H1 (cell line): Measurements from ENCODE around the gene ETV5. TPM values are rescaled to one million over a fixed set of nuclear protein-coding genes. Genes with fewer than 3 reads are reported as not detected.

Experiments
- CTCF ChIA-PET: fragments of 300-600 bp; sonication (Branson Sonifier 250); formaldehyde crosslinking; loops from one replicate; lab custom pipeline; 2021; ENCODE audit not compliant: partially characterized antibody; lab: Charles Lee
- POLR2A ChIA-PET: fragments of 300-600 bp; sonication (Branson Sonifier 250); formaldehyde crosslinking; loops from one replicate; lab custom pipeline; 2021; ENCODE audit warnings: inconsistent platforms; ENCODE audit not compliant: partially characterized antibody; lab: Charles Lee
- DNase-seq, 2 experiments: peaks; one replicate each; pipeline versions ENCODE4 v3.0.0 to v3.0.0-alpha.2; 2010 to 2022; ENCODE audit warnings: low spot score in 2 of 2, low read depth in 1 of 2, mixed read lengths in 1 of 2
- FAIRE-seq: peaks from 2 replicates; lab custom pipeline; 2011; peaks lifted over from hg19 to GRCh38; lab: Jason Lieb, UNC
- H2AFZ ChIP-seq: 2 replicates; pipeline ENCODE4 v1.8.1; 2012; ENCODE audit warnings: low read length, inconsistent platforms
- H2AK5ac ChIP-seq: 2 replicates; pipeline ENCODE4 v1.6.1; 2013; ENCODE audit warnings: low read depth, low read length
- H2BK120ac ChIP-seq: replicated peaks from 2 replicates; pipeline ENCODE3; 2013; ENCODE audit warnings: low read depth, low read length, inconsistent platforms
- H2BK12ac ChIP-seq: 2 replicates; pipeline ENCODE4 v1.6.1; 2013; ENCODE audit warnings: low read depth, low read length
- H2BK15ac ChIP-seq: 2 replicates; pipeline ENCODE4 v1.6.1; 2013; ENCODE audit warnings: low read length
- H2BK20ac ChIP-seq: 2 replicates; pipeline ENCODE4 v1.6.1; 2013; ENCODE audit warnings: low read length
- H2BK5ac ChIP-seq: 2 replicates; pipeline ENCODE4 v1.6.1; 2013; ENCODE audit warnings: low read depth, low read length
- H3K14ac ChIP-seq: 2 replicates; pipeline ENCODE4 v1.6.1; 2013; ENCODE audit warnings: inconsistent platforms; ENCODE audit not compliant: insufficient read length
- H3K18ac ChIP-seq: 2 replicates; pipeline ENCODE4 v1.6.1; 2013; ENCODE audit warnings: low read length; ENCODE audit errors: extremely low read depth
- H3K23ac ChIP-seq: 2 replicates; pipeline ENCODE4 v1.6.1; 2013; ENCODE audit warnings: inconsistent platforms; ENCODE audit not compliant: insufficient read length
- H3K23me2 ChIP-seq: 2 replicates; pipeline ENCODE4 v1.6.1; 2013; ENCODE audit warnings: low read depth, low read length
- H3K27ac ChIP-seq: 2 replicates; pipeline ENCODE4 v1.6.1; 2011; ENCODE audit warnings: low read depth, low read length, inconsistent platforms
- H3K27me3 ChIP-seq, 4 experiments: replicated peaks in 1 of 4; 1 replicate in 1 of 4; 2 replicates in 3 of 4; pipeline versions ENCODE4 v1.6.1 to v1.8.1; 2011 to 2013; ENCODE audit warnings: low read length in 3 of 4, mild to moderate bottlenecking in 3 of 4, inconsistent platforms in 2 of 4, mixed read lengths in 2 of 4, moderate library complexity in 1 of 4; ENCODE audit not compliant: control insufficient read depth in 3 of 4, insufficient read depth in 3 of 4; ENCODE audit errors: extremely low read depth in 1 of 4
- H3K36me3 ChIP-seq, 4 experiments: 2 replicates each; pipeline versions ENCODE4 v1.6.1 to v1.8.1; 2011 to 2013; ENCODE audit warnings: mild to moderate bottlenecking in 4 of 4, low read length in 3 of 4, moderate library complexity in 2 of 4, control low read depth in 1 of 4, inconsistent platforms in 1 of 4; ENCODE audit not compliant: insufficient read depth in 4 of 4, control insufficient read depth in 2 of 4
- H3K4ac ChIP-seq: replicated peaks from 2 replicates; pipeline ENCODE3; 2013; ENCODE audit warnings: low read length, low read depth, mixed read lengths, inconsistent platforms; ENCODE audit not compliant: insufficient read length
- H3K4me1 ChIP-seq, 4 experiments: replicated peaks in 1 of 4; 1 replicate in 1 of 4; 2 replicates in 3 of 4; pipeline versions ENCODE4 v1.6.1 to v1.8.1; 2011 to 2013; ENCODE audit warnings: low read length in 3 of 4, inconsistent platforms in 2 of 4, mixed read lengths in 1 of 4; ENCODE audit not compliant: insufficient read depth in 4 of 4, control insufficient read depth in 3 of 4
- H3K4me2 ChIP-seq, 2 experiments: 2 replicates each; pipeline versions ENCODE4 v1.6.1 to v1.8.1; 2011 to 2013; ENCODE audit warnings: low read depth in 2 of 2, low read length in 2 of 2, control low read depth in 1 of 2, inconsistent platforms in 1 of 2, mild to moderate bottlenecking in 1 of 2; ENCODE audit not compliant: insufficient read depth in 1 of 2
- H3K4me3 ChIP-seq, 4 experiments: fragments of 200-600, 300-600 bp in 1 of 4; sonication (generic), shearing (Covaris generic), sonication (Bioruptor Twin) in 1 of 4; 2 replicates each; pipeline versions ENCODE4 v1.5.1 to v1.8.1; 2011 to 2016; ENCODE audit warnings: low read length in 4 of 4, low read depth in 3 of 4, control low read depth in 2 of 4, inconsistent platforms in 2 of 4, mild to moderate bottlenecking in 2 of 4, mixed read lengths in 1 of 4, moderate library complexity in 1 of 4; ENCODE audit not compliant: insufficient read depth in 2 of 4; ENCODE audit errors: extremely low read depth in 1 of 4
- H3K56ac ChIP-seq: replicated peaks from 2 replicates; pipeline ENCODE3; 2013; ENCODE audit warnings: low read depth, mild to moderate bottlenecking, mixed read lengths, low read length, inconsistent platforms; ENCODE audit not compliant: insufficient read length
- H3K79me1 ChIP-seq: 2 replicates; pipeline ENCODE4 v1.6.1; 2013; ENCODE audit warnings: low read depth, low read length, control low read depth
- H3K79me2 ChIP-seq, 2 experiments: 2 replicates each; pipeline versions ENCODE4 v1.6.1 to v1.8.1; 2012 to 2013; ENCODE audit warnings: low read length in 2 of 2, mild to moderate bottlenecking in 2 of 2, inconsistent platforms in 1 of 2; ENCODE audit not compliant: insufficient read depth in 2 of 2, control insufficient read depth in 1 of 2
- H3K9ac ChIP-seq, 4 experiments: replicated peaks in 1 of 4; 1 replicate in 1 of 4; 2 replicates in 3 of 4; pipeline versions ENCODE4 v1.6.1 to v1.8.1; 2011 to 2013; ENCODE audit warnings: low read depth in 3 of 4, low read length in 3 of 4, control low read depth in 2 of 4, mild to moderate bottlenecking in 2 of 4, moderate library complexity in 2 of 4, inconsistent platforms in 1 of 4; ENCODE audit errors: extremely low read depth in 1 of 4
- H3K9me3 ChIP-seq, 2 experiments: 2 replicates each; pipeline versions ENCODE4 v1.6.1 to v1.8.1; 2012 to 2013; ENCODE audit warnings: mild to moderate bottlenecking in 2 of 2, moderate library complexity in 2 of 2, control low read depth in 1 of 2, inconsistent platforms in 1 of 2, low read depth in 1 of 2, low read length in 1 of 2, mixed read lengths in 1 of 2; ENCODE audit not compliant: insufficient read depth in 2 of 2
- H4K20me1 ChIP-seq, 2 experiments: replicated peaks in 1 of 2; 2 replicates each; pipeline versions ENCODE3 to v1.8.1; 2011 to 2013; ENCODE audit warnings: inconsistent platforms in 2 of 2, low read length in 2 of 2, mild to moderate bottlenecking in 1 of 2; ENCODE audit not compliant: insufficient read depth in 2 of 2, control insufficient read depth in 1 of 2
- H4K5ac ChIP-seq: 2 replicates; pipeline ENCODE4 v1.6.1; 2013; ENCODE audit warnings: low read length, low read depth, mixed read lengths, inconsistent platforms; ENCODE audit not compliant: insufficient read length
- H4K8ac ChIP-seq: 2 replicates; pipeline ENCODE4 v1.8.0; 2013; ENCODE audit warnings: mild to moderate bottlenecking, moderate library complexity, low read length, inconsistent platforms; ENCODE audit not compliant: insufficient read depth; ENCODE audit errors: extremely low read depth
- H4K91ac ChIP-seq: replicated peaks from 2 replicates; pipeline ENCODE3; 2013; ENCODE audit warnings: low read length, mixed read lengths, inconsistent platforms; ENCODE audit not compliant: insufficient read length
- ATF3 ChIP-seq: IDR thresholded peaks from 2 replicates; pipeline ENCODE4 v1.6.1; 2011; ENCODE audit warnings: low read depth, mild to moderate bottlenecking, low read length; ENCODE audit not compliant: insufficient read depth
- BRCA1 ChIP-seq: IDR thresholded peaks from 2 replicates; pipeline ENCODE4 v1.6.1; 2012; ENCODE audit warnings: low read depth, low read length, improper control_type of control experiment
- FOSL1 ChIP-seq: IDR thresholded peaks from 2 replicates; pipeline ENCODE4 v1.6.1; 2011; ENCODE audit warnings: mild to moderate bottlenecking, low read depth, low read length, moderate library complexity; ENCODE audit not compliant: insufficient read depth
- JUN ChIP-seq: IDR thresholded peaks from 2 replicates; pipeline ENCODE4 v1.6.1; 2011; ENCODE audit warnings: low read depth, mild to moderate bottlenecking, improper control_type of control experiment, low read length
- NRF1 ChIP-seq: IDR thresholded peaks from 2 replicates; pipeline ENCODE4 v1.6.1; 2011; ENCODE audit warnings: mild to moderate bottlenecking, low read depth, low read length, improper control_type of control experiment
- POLR2A ChIP-seq, 2 experiments: IDR thresholded peaks; 1 replicate in 1 of 2; 2 replicates in 1 of 2; pipeline ENCODE4 v1.6.1; 2011; ENCODE audit warnings: low read depth in 2 of 2, low read length in 2 of 2, mild to moderate bottlenecking in 2 of 2; ENCODE audit errors: control extremely low read depth in 1 of 2
- POLR2AphosphoS5 ChIP-seq: IDR thresholded peaks from 2 replicates; pipeline ENCODE4 v1.6.1; 2011; ENCODE audit warnings: low read depth, low read length
- RAD21 ChIP-seq, 2 experiments: IDR thresholded peaks in 1 of 2; conservative IDR thresholded peaks in 1 of 2; 2 replicates each; pipeline ENCODE4 v1.6.1; 2011; ENCODE audit warnings: low read depth in 2 of 2, low read length in 2 of 2, improper control_type of control experiment in 1 of 2, inconsistent platforms in 1 of 2, mild to moderate bottlenecking in 1 of 2, moderate library complexity in 1 of 2
- SIN3A ChIP-seq, 2 experiments: IDR thresholded peaks in 1 of 2; conservative IDR thresholded peaks in 1 of 2; 2 replicates each; pipeline ENCODE4 v1.6.1; 2011 to 2012; ENCODE audit warnings: low read length in 2 of 2, improper control_type of control experiment in 1 of 2, low read depth in 1 of 2, mild to moderate bottlenecking in 1 of 2
- SIRT6 ChIP-seq: IDR thresholded peaks from one replicate; pipeline ENCODE4 v1.7.1; 2012; ENCODE audit warnings: low read length, inconsistent platforms
- TBP ChIP-seq: IDR thresholded peaks from 2 replicates; pipeline ENCODE4 v1.6.1; 2011; ENCODE audit warnings: low read depth, low read length, improper control_type of control experiment
- WGBS, 2 experiments: shearing (Covaris generic) in 1 of 2; methylation state at CpG; one replicate each; pipeline versions ENCODE4 v1.1.6 to v1.1.7; 2013 to 2015; ENCODE audit warnings: low lambda C conversion rate in 2 of 2, mixed read lengths in 2 of 2, inconsistent platforms in 1 of 2, low coverage in 1 of 2, missing lambda C conversion rate in 1 of 2; ENCODE audit not compliant: insufficient replicate concordance in 2 of 2, insufficient coverage in 1 of 2, insufficient read length in 1 of 2; ENCODE audit errors: extremely low coverage in 1 of 2, missing lambda C conversion rate in 1 of 2; 5-methylcytosine and 5-hydroxymethylcytosine counted together
- polyA plus RNA-seq, 7 experiments: library from polyadenylated mRNA; depleted of rRNA in 3 of 7; stranded (reverse) in 5 of 7; unstranded in 2 of 7; fragments of >200 nt in 5 of 7; fragments of 200-250 nt in 2 of 7; gene quantifications; 1 replicate in 5 of 7; 2 replicates in 1 of 7; 4 replicates in 1 of 7; pipeline versions ENCODE4 v1.2.1 to v1.2.3, GENCODE V29; 2011 to 2013; ENCODE audit warnings: missing spikeins in 2 of 7, mixed read lengths in 2 of 7
- total RNA-seq: library from RNA; stranded (reverse); fragmentation: NEBNext Ultra II Directional; extraction: Animal tissue kit (Norgen Biotek cat#: 25700); gene quantifications from 2 replicates; pipeline ENCODE4 v1.2.1, GENCODE V29; 2021

The ETV5 gene
- total and polyA plus RNA-seq, 2 of the 8 experiments (the other 6 are each of a cell fraction or from before 2014, with no cell fraction given), result 13.1 to 36.9 TPM

DNA sequence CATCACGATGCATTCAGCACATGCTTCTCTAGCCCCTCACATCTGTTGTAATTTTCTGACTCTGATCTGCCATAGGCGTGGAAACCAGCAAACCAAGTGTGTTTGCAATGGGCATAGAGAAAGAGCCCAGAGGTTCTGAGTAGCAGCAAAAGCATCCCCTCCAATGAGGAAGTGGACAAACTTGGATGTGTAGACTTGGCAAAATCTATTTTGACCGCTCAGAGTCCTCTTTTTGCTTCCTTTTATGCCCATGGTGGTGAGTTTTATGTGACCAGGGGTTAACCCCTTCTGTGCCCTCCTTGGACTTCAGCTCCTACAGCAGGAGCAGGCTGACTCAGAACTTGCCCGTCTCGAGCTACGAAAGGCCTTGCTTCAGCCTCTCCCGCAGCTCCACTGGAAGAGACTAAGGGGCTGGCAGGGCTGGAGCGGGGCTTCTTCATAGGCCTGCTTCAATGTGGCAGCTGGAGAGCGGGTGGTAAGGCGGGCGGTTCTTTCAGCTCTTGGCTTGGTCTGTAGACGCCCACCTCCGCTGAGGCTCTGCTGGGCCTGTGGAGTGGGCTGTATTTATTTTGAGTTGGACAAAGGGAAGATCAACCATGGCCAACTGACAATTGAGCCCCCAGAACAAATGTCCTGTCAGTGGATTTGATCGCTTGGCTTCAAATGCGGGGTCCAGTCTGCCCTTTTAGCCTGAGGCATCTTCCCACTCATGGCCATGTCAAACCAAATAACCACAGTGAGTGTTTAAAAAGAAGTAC is 6.5 kb upstream of the ETV5 start:
- no peak overlapping the region for H3K4me2 ChIP-seq
- no peak overlapping the region for H3K4me3 ChIP-seq
- no peaks in the 10 kb centered on the region for H3K79me1 ChIP-seq
- no peak overlapping the region for H4K8ac ChIP-seq
- H3K79me2 ChIP-seq, result no peaks in the 10 kb centered on the region
- H4K20me1 ChIP-seq, result peaks cover 0 to 3% of the 10 kb centered on the region in 2 experiments
- DNase-seq (no peak), FAIRE-seq (no peak)
- no peak overlapping the region for H3K4ac ChIP-seq
- H2BK5ac ChIP-seq, result no peak overlapping the region
- H2BK20ac ChIP-seq, result no peak overlapping the region
- H3K9me3 ChIP-seq, result no peaks in the 10 kb centered on the region
- no peak overlapping the region for H3K56ac ChIP-seq
- H3K4me1 ChIP-seq, result peaks cover 1 to 3% (median 3%) of the 10 kb centered on the region in 4 experiments; a peak in 5 of 7 replicates
- no peak overlapping the region for H2BK120ac ChIP-seq
- H3K23ac ChIP-seq, result no peak overlapping the region
- H3K23me2 ChIP-seq, result peaks cover 1% of the 10 kb centered on the region; the same call in 1 of the 2 replicates
- H2BK12ac ChIP-seq, result no peak overlapping the region
- no peak overlapping the region for H2BK15ac ChIP-seq
- peaks cover 29 to 56% (median 40%) of the 10 kb centered on the region in 4 experiments for H3K27me3 ChIP-seq
- ChIA-PET CTCF (interaction anchor here (1.7 kb wide), 1 partner anchor 145 kb away, joined by 5 read pairs; no protein-coding TSS in a partner anchor), POLR2A (interaction anchor here (0.7 to 1.6 kb wide), 2 partner anchors 9 to 11 kb away, joined by 4 to 5 read pairs; no protein-coding TSS in a partner anchor)
- no peak overlapping the region for H4K91ac ChIP-seq
- H3K18ac ChIP-seq, result no peak overlapping the region
- no peak overlapping the region for H4K5ac ChIP-seq
- H3K9ac ChIP-seq, result no peak overlapping the region
- H2AK5ac ChIP-seq, result no peak overlapping the region
- WGBS, 2 experiments, result 88% methylated on average over 15 of the region's 15 CpGs; no CpG with 5 or more reads in 1 of the 2 experiments
- no peaks in the 10 kb centered on the region; a peak in 1 of 8 replicates for H3K36me3 ChIP-seq
- no peak overlapping the region for H3K14ac ChIP-seq
- no peak overlapping the region for H3K27ac ChIP-seq
- H2AFZ ChIP-seq, result no peak overlapping the region
- TF ChIP-seq POLR2AphosphoS5 (no peak), BRCA1 (no peak), SIRT6 (no peak), SIN3A (conservative IDR thresholded peaks at IDR 0.05 in 1 of 2, IDR thresholded peaks at IDR 0.05 in 1 of 2; ENCODE audit: low read depth in 1 of 2, low read length in 2 of 2) (no peak), NRF1 (no peak), FOSL1 (no peak), JUN (no peak), ATF3 (no peak), POLR2A (IDR thresholded peaks at IDR 0.05; ENCODE audit: control extremely low read depth in 1 of 2, low read depth in 2 of 2, low read length in 2 of 2) (no peak), RAD21 (IDR thresholded peaks at IDR 0.05 in 1 of 2, conservative IDR thresholded peaks at IDR 0.05 in 1 of 2; ENCODE audit: low read depth in 2 of 2, low read length in 2 of 2) (no peak), TBP (no peak)
